GM23338 (cell line): ENCODE data around the gene SLFN5.
"Not testable (repeated sequence)": the region's sequence is repeated elsewhere in the genome, so short reads cannot be mapped to it uniquely, and the experiment has no call there.

Experiments used
- CREB1 ChIP-seq: fragments of 250-450 bp; sonication (Bioruptor Pico); IDR thresholded peaks from 2 replicates; pipeline ENCODE4 v1.5.0; 2020; ENCODE audit warnings: low read depth, mild to moderate bottlenecking, moderate library complexity
- CTCF ChIP-seq, 2 experiments: fragments of 200-600 bp in 1 of 2; sonication (generic) in 1 of 2; conservative IDR thresholded peaks; 2 replicates each; pipeline versions ENCODE4 v1.5.1 to v1.6.1; 2016 to 2017; ENCODE audit warnings: antibody characterized with exemption in 2 of 2, low read depth in 2 of 2, mild to moderate bottlenecking in 2 of 2, moderate library complexity in 1 of 2
- ETS1 ChIP-seq: IDR thresholded peaks from 2 replicates; pipeline ENCODE4 v1.6.1; 2016; ENCODE audit warnings: antibody characterized with exemption
- EZH2 ChIP-seq: fragments of 200-600 bp; sonication (generic); IDR thresholded peaks from one replicate; pipeline ENCODE4 v1.8.0; 2017; ENCODE audit warnings: antibody characterized with exemption, mild to moderate bottlenecking, low read depth; ENCODE audit not compliant: unreplicated experiment
- EZH2phosphoT487 ChIP-seq: fragments of 200-600 bp; sonication (generic); IDR thresholded peaks from one replicate; pipeline ENCODE4 v1.8.1; 2018; ENCODE audit warnings: antibody characterized with exemption; ENCODE audit not compliant: unreplicated experiment
- JUNB ChIP-seq: IDR thresholded peaks from one replicate; pipeline ENCODE4 v1.6.1; 2016; ENCODE audit warnings: antibody characterized with exemption; ENCODE audit not compliant: unreplicated experiment
- NANOG ChIP-seq: IDR thresholded peaks from 2 replicates; pipeline ENCODE4 v1.6.1; 2016; ENCODE audit warnings: antibody characterized with exemption, borderline replicate concordance
- POLR2AphosphoS5 ChIP-seq: IDR thresholded peaks from 2 replicates; pipeline ENCODE4 v1.6.1; 2016; ENCODE audit warnings: antibody characterized with exemption, low read depth
- STAT1 ChIP-seq: IDR thresholded peaks from one replicate; pipeline ENCODE4 v1.6.1; 2016; ENCODE audit warnings: antibody characterized with exemption; ENCODE audit not compliant: unreplicated experiment
- ZNF462 ChIP-seq: fragments of 250-450 bp; sonication (Bioruptor Pico); IDR thresholded peaks from 2 replicates; pipeline ENCODE4 v1.5.0; 2020; ENCODE audit warnings: mild to moderate bottlenecking, moderate library complexity
- TF ChIP-seq, protein P1 (sequence below): IDR thresholded peaks from one replicate; pipeline ENCODE4 v1.6.1; 2018; ENCODE audit warnings: antibody characterized with exemption; ENCODE audit not compliant: unreplicated experiment

GRCh38 chr17:35195062-35195461 is 47.8 kb upstream of the SLFN5 start:
- TF ChIP-seq CTCF (conservative IDR thresholded peaks at IDR 0.05; ENCODE audit: low read depth in 2 of 2); POLR2AphosphoS5; JUNB; CREB1 (CRISPR knock-in tag); STAT1; ZNF462 (CRISPR knock-in tag); ETS1; EZH2; EZH2phosphoT487; NANOG: not testable (repeated sequence)
- TF ChIP-seq, protein P1, sequence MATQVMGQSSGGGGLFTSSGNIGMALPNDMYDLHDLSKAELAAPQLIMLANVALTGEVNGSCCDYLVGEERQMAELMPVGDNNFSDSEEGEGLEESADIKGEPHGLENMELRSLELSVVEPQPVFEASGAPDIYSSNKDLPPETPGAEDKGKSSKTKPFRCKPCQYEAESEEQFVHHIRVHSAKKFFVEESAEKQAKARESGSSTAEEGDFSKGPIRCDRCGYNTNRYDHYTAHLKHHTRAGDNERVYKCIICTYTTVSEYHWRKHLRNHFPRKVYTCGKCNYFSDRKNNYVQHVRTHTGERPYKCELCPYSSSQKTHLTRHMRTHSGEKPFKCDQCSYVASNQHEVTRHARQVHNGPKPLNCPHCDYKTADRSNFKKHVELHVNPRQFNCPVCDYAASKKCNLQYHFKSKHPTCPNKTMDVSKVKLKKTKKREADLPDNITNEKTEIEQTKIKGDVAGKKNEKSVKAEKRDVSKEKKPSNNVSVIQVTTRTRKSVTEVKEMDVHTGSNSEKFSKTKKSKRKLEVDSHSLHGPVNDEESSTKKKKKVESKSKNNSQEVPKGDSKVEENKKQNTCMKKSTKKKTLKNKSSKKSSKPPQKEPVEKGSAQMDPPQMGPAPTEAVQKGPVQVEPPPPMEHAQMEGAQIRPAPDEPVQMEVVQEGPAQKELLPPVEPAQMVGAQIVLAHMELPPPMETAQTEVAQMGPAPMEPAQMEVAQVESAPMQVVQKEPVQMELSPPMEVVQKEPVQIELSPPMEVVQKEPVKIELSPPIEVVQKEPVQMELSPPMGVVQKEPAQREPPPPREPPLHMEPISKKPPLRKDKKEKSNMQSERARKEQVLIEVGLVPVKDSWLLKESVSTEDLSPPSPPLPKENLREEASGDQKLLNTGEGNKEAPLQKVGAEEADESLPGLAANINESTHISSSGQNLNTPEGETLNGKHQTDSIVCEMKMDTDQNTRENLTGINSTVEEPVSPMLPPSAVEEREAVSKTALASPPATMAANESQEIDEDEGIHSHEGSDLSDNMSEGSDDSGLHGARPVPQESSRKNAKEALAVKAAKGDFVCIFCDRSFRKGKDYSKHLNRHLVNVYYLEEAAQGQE: not testable (repeated sequence)
